PC-3 (cell line): Measurements from ENCODE around the gene RAX2. TPM values are rescaled to one million over a fixed set of nuclear protein-coding genes. Genes with fewer than 3 reads are reported as not detected.

Experiments
- ATAC-seq: fragments of 200-7000 bp; cut with Tn5 transposase; 2 replicates; pipeline ENCODE4 v1.9.1; 2020; ENCODE audit warnings: mild to moderate bottlenecking, moderate library complexity
- BruUV-seq: library from RNA; stranded (reverse); fragments of 400-500 nt; replicated peaks from 2 replicates; lab custom pipeline; 2021; lab: Mats Ljungman, UMichigan
- CTCF ChIA-PET: fragments of 300-600 bp; sonication (Branson Sonifier 250); formaldehyde crosslinking; loops from one replicate; lab custom pipeline; 2022; ENCODE audit warnings: antibody characterized with exemption; lab: Charles Lee
- POLR2A ChIA-PET: fragments of 300-600 bp; sonication (Branson Sonifier 250); formaldehyde crosslinking; loops from one replicate; lab custom pipeline; 2022; ENCODE audit warnings: antibody characterized with exemption; ENCODE audit not compliant: unreplicated experiment; lab: Charles Lee
- DNase-seq: peaks from one replicate; pipeline ENCODE4 v3.0.0-alpha.2; 2015
- H2AFZ ChIP-seq: fragments of 300-600 bp; sonication (generic); 2 replicates; pipeline ENCODE4 v1.6.0; 2016; ENCODE audit warnings: antibody characterized with exemption, low read length
- H3F3A ChIP-seq: fragments of 300-600 bp; sonication (generic); one replicate; pipeline ENCODE4 v1.6.0; 2017; ENCODE audit warnings: antibody characterized with exemption, low read length, control low read depth, mild to moderate bottlenecking; ENCODE audit not compliant: unreplicated experiment
- H3K27ac ChIP-seq: fragments of 300-600 bp; sonication (generic); 2 replicates; pipeline ENCODE4 v1.5.1; 2016; ENCODE audit warnings: mild to moderate bottlenecking, low read length
- H3K27me3 ChIP-seq: fragments of 300-600 bp; sonication (generic); 2 replicates; pipeline ENCODE4 v1.6.1; 2016; ENCODE audit warnings: low read length, mixed read lengths
- H3K36me3 ChIP-seq: fragments of 300-600 bp; sonication (generic); 2 replicates; pipeline ENCODE4 v1.6.1; 2016; ENCODE audit warnings: low read depth, mixed run types, low read length, mixed read lengths
- H3K4me1 ChIP-seq: fragments of 300-600 bp; sonication (generic); 2 replicates; pipeline ENCODE4 v1.5.1; 2016; ENCODE audit warnings: low read length; ENCODE audit not compliant: insufficient read depth
- H3K4me2 ChIP-seq: fragments of 300-600 bp; sonication (generic); 2 replicates; pipeline ENCODE4 v1.6.0; 2016; ENCODE audit warnings: low read length
- H3K4me3 ChIP-seq: fragments of 300-600 bp; sonication (generic); 2 replicates; pipeline ENCODE4 v1.5.1; 2016; ENCODE audit warnings: mild to moderate bottlenecking, low read length, mixed read lengths
- H3K79me2 ChIP-seq: fragments of 300-600 bp; sonication (generic); 2 replicates; pipeline ENCODE4 v1.6.1; 2017; ENCODE audit warnings: low read length, mixed read lengths
- H3K9ac ChIP-seq: fragments of 300-600 bp; sonication (generic); 2 replicates; pipeline ENCODE4 v1.6.0; 2016; ENCODE audit warnings: mild to moderate bottlenecking, low read length
- H3K9me2 ChIP-seq: fragments of 300-600 bp; sonication (generic); replicated peaks from 2 replicates; pipeline ENCODE4 v1.6.1; 2016; ENCODE audit warnings: mixed run types, low read length, mixed read lengths
- H3K9me3 ChIP-seq: fragments of 300-600 bp; sonication (generic); 2 replicates; pipeline ENCODE4 v1.6.1; 2016; ENCODE audit warnings: low read length, mixed read lengths
- H4K20me1 ChIP-seq: fragments of 300-600 bp; sonication (generic); 2 replicates; pipeline ENCODE4 v1.6.1; 2016; ENCODE audit warnings: low read length, mixed read lengths
- CTCF ChIP-seq: fragments of 300-600 bp; sonication (generic); conservative IDR thresholded peaks from 2 replicates; pipeline ENCODE4 v1.5.1; 2017; ENCODE audit warnings: antibody characterized with exemption, low read depth, mild to moderate bottlenecking, low read length
- EZH2 ChIP-seq: fragments of 300-600 bp; sonication (generic); IDR thresholded peaks from one replicate; pipeline ENCODE4 v1.6.1; 2017; ENCODE audit warnings: antibody characterized with exemption, mild to moderate bottlenecking, low read length; ENCODE audit not compliant: unreplicated experiment
- EZH2phosphoT487 ChIP-seq: fragments of 300-600 bp; sonication (generic); IDR thresholded peaks from 2 replicates; pipeline ENCODE4 v1.6.1; 2018; ENCODE audit warnings: mild to moderate bottlenecking, antibody characterized with exemption, low read length, borderline replicate concordance
- intact Hi-C: fragments of 100-400 bp; cut with micrococcal nuclease; formaldehyde crosslinking; loops from 2 replicates; pipeline ENCODE4 v1.9.0; 2023
- total RNA-seq: library from RNA; depleted of rRNA; stranded (reverse); fragments of >200 nt; gene quantifications from 2 replicates; pipeline ENCODE4 v1.2.3, GENCODE V29; 2014

The RAX2 gene
- total RNA-seq, 1 experiment from 2014 or later = not detected

- DNase-seq = no peak
- H3K27me3 ChIP-seq = no peaks in the 10 kb centered on the region
- H3K36me3 ChIP-seq = no peaks in the 10 kb centered on the region
- BruUV-seq = no TSS peak
- no peaks in the 10 kb centered on the region for H3K79me2 ChIP-seq
- H3K27ac ChIP-seq = no peak overlapping the region
- no peaks in the 10 kb centered on the region for H4K20me1 ChIP-seq
- no peaks in the 10 kb centered on the region for H3K4me1 ChIP-seq
- POLR2A ChIA-PET = no interaction called here
- intact Hi-C loops = no loop called here
- H3K4me2 ChIP-seq = no peak overlapping the region
- no peak overlapping the region for H3K4me3 ChIP-seq
- no peaks in the 10 kb centered on the region for H3F3A ChIP-seq
- no peak overlapping the region for H3K9ac ChIP-seq
- ATAC-seq = no peak
- H3K9me2 ChIP-seq = no peaks in the 10 kb centered on the region
- CTCF ChIA-PET = interaction anchor here (0.5 kb wide), 1 partner anchor 574 kb away, joined by 3 read pairs; no protein-coding TSS in a partner anchor
- H3K9me3 ChIP-seq = 0 out of 2 replicates have a peak, but pooled peaks cover 13% of the 10 kb centered on the region
- TF ChIP-seq EZH2 (no peak), CTCF (no peak), EZH2phosphoT487 (no peak)
- H2AFZ ChIP-seq = no peak overlapping the region
These were observed 6.3 kb upstream of the RAX2 start for GRCh38 chr19:3778104-3778867.

DNA sequence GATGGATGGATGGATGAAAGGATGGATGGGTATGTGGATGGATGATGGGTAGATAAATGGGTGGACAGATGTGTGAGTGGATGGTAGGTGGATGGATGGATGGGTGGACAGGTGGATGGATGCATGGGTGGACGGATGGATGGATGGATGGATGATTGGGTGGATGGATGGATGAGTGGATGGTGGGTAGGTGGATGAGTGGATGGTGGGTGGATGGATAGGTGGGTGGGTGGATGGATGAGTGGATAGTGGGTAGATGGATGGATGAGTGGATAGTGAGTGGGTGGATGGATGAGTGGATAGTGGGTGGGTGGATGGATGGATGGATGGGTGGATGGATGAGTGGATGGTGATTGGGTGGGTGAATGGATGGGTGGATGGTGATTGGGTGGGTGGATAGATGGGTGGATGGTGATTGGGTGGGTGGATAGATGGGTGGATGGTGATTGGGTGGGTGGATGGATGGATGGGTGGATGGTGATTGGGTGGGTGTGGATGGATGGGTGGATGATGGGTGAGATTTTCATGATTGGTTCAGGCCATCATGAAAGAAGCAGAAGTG lies 4.5 kb upstream of the RAX2 start:
- Histone ChIP-seq H2AFZ (no peak overlapping the region), H3K9me3 (0 out of 2 replicates have a peak, but pooled peaks cover 5% of the 10 kb centered on the region), H3K27me3 (no peaks in the 10 kb centered on the region), H3K4me2 (no peak overlapping the region), H3K36me3 (no peaks in the 10 kb centered on the region), H3K9ac (no peak overlapping the region), H3K27ac (no peak overlapping the region), H3F3A (no peaks in the 10 kb centered on the region), H3K79me2 (no peaks in the 10 kb centered on the region), H3K4me3 (no peak overlapping the region), H4K20me1 (no peaks in the 10 kb centered on the region), H3K9me2 (no peaks in the 10 kb centered on the region), H3K4me1 (no peaks in the 10 kb centered on the region)
- ChIA-PET CTCF (no interaction called here), POLR2A (no interaction called here)
- ATAC-seq (no peak), DNase-seq (no peak)
- BruUV-seq = no TSS peak
- TF ChIP-seq EZH2phosphoT487 (no peak), CTCF (no peak)
- intact Hi-C loops = no loop called here

GRCh38 chr19:3775831-3776230 lies 3.8 kb upstream of the RAX2 start:
- CTCF ChIA-PET = no interaction called here
- TF ChIP-seq EZH2 (no peak), CTCF (no peak), EZH2phosphoT487 (no peak)

More at GRCh38 chr19:3775831-3776230, 3.8 kb upstream of the RAX2 start:
- Histone ChIP-seq H2AFZ (no peak overlapping the region), H3K9me3 (no peaks in the 10 kb centered on the region), H3K9me2 (no peaks in the 10 kb centered on the region), H3K27ac (no peak overlapping the region), H3K9ac (no peak overlapping the region), H3K27me3 (no peaks in the 10 kb centered on the region), H3K36me3 (no peaks in the 10 kb centered on the region), H3K4me2 (no peak overlapping the region), H3K4me3 (no peak overlapping the region), H4K20me1 (no peaks in the 10 kb centered on the region), H3K79me2 (no peaks in the 10 kb centered on the region), H3F3A (no peaks in the 10 kb centered on the region), H3K4me1 (no peaks in the 10 kb centered on the region)
- BruUV-seq = no TSS peak
- POLR2A ChIA-PET = no interaction called here
- ATAC-seq (no peak), DNase-seq (no peak)
- intact Hi-C loops = no loop called here
